HCT116 (cell line): ENCODE data around the gene ALPP. TPM values are rescaled to one million over a fixed set of nuclear protein-coding genes. Genes with fewer than 3 reads are reported as not detected.

Experiments used
- ATAC-seq: fragments of 200-7000 bp; cut with Tn5 transposase; 2 replicates; pipeline ENCODE4 v1.9.1; 2020; ENCODE audit warnings: mild to moderate bottlenecking, moderate library complexity
- BruUV-seq: library from RNA; stranded (reverse); fragments of 400-500 nt; replicated peaks from 2 replicates; lab custom pipeline; 2021; lab: Mats Ljungman, UMichigan
- CTCF ChIA-PET: fragments of 300-600 bp; sonication (Branson Sonifier 250); formaldehyde crosslinking; loops from one replicate; lab custom pipeline; 2021; ENCODE audit warnings: antibody characterized with exemption; lab: Charles Lee
- POLR2A ChIA-PET: fragments of 300-600, 350-600 bp; sonication (Branson Sonifier 250); formaldehyde crosslinking; loops from one replicate; lab custom pipeline; 2021; ENCODE audit warnings: antibody characterized with exemption; lab: Charles Lee
- RAD21 ChIA-PET, 2 experiments: fragments of 300-600 bp; sonication (Branson Sonifier 250); formaldehyde crosslinking; loops; one replicate each; lab custom pipeline; 2023; ENCODE audit warnings: low total read pairs in 2 of 2; ENCODE audit not compliant: uncharacterized antibody in 2 of 2, unreplicated experiment in 2 of 2, low non-redundant PET in 1 of 2; lab: Charles Lee
- DNase-seq: peaks from one replicate; pipeline ENCODE4 v3.0.0-alpha.2; 2010; ENCODE audit warnings: low read depth, low spot score
- H2AFZ ChIP-seq: fragments of 200-600 bp; shearing (Covaris generic), sonication (generic); 2 replicates; pipeline ENCODE4 v1.6.1; 2017; ENCODE audit warnings: low read depth, mixed run types, mixed read lengths, antibody characterized with exemption, low read length; ENCODE audit not compliant: poor library complexity, severe bottlenecking
- H3K27ac ChIP-seq: 2 replicates; pipeline ENCODE4 v1.5.1; 2012; ENCODE audit warnings: low read depth, low read length
- H3K27me3 ChIP-seq: fragments of 200-600 bp; sonication (generic); 2 replicates; pipeline ENCODE4 v1.6.1; 2016; ENCODE audit warnings: mixed run types, low read length, mixed read lengths; ENCODE audit not compliant: insufficient read depth
- H3K36me3 ChIP-seq, 2 experiments: fragments of 200-500 bp in 1 of 2; fragments of 200-600 bp in 1 of 2; sonication (Bioruptor generic) in 1 of 2; sonication (generic) in 1 of 2; 2 replicates each; pipeline versions ENCODE4 v1.5.1 to v1.6.1; 2014 to 2016; ENCODE audit warnings: low read length in 2 of 2, inconsistent platforms in 1 of 2, mixed read lengths in 1 of 2, mixed run types in 1 of 2; ENCODE audit not compliant: insufficient read depth in 2 of 2, control insufficient read depth in 1 of 2
- H3K4me1 ChIP-seq, 2 experiments: fragments of 200-600 bp in 1 of 2; sonication (generic) in 1 of 2; 2 replicates each; pipeline versions ENCODE4 v1.5.1 to v1.6.1; 2012 to 2017; ENCODE audit warnings: low read length in 2 of 2, inconsistent platforms in 1 of 2, mild to moderate bottlenecking in 1 of 2, mixed read lengths in 1 of 2, mixed run types in 1 of 2, moderate library complexity in 1 of 2; ENCODE audit not compliant: insufficient read depth in 2 of 2, control insufficient read depth in 1 of 2
- H3K4me2 ChIP-seq: fragments of 200-600 bp; sonication (generic); 2 replicates; pipeline ENCODE4 v1.6.1; 2017; ENCODE audit warnings: mixed run types, low read length, mixed read lengths
- H3K4me3 ChIP-seq, 2 experiments: fragments of 200-600 bp in 1 of 2; sonication (generic) in 1 of 2; replicated peaks in 1 of 2; 2 replicates each; pipeline ENCODE4 v1.5.1; 2011 to 2016; ENCODE audit warnings: low read length in 2 of 2, control low read depth in 1 of 2, low read depth in 1 of 2, mild to moderate bottlenecking in 1 of 2, mixed read lengths in 1 of 2, mixed run types in 1 of 2
- H3K79me2 ChIP-seq: fragments of 200-600 bp; sonication (generic); 2 replicates; pipeline ENCODE4 v1.6.1; 2017; ENCODE audit warnings: mild to moderate bottlenecking, mixed run types, low read length, moderate library complexity, mixed read lengths; ENCODE audit not compliant: insufficient read depth
- H3K9ac ChIP-seq: fragments of 200-600 bp; sonication (generic); 2 replicates; pipeline ENCODE4 v1.6.1; 2016; ENCODE audit warnings: low read length, mixed read lengths
- H3K9me2 ChIP-seq: fragments of 200-600 bp; sonication (generic), shearing (Covaris generic); 2 replicates; pipeline ENCODE4 v1.6.1; 2017; ENCODE audit warnings: mixed run types, mild to moderate bottlenecking, moderate library complexity; ENCODE audit not compliant: insufficient read depth
- H3K9me3 ChIP-seq, 2 experiments: fragments of 200-500 bp in 1 of 2; fragments of 200-600 bp in 1 of 2; sonication (Bioruptor generic) in 1 of 2; sonication (generic) in 1 of 2; 2 replicates each; pipeline ENCODE4 v1.6.1; 2014 to 2017; ENCODE audit warnings: low read length in 2 of 2, mixed read lengths in 2 of 2, inconsistent platforms in 1 of 2, low read depth in 1 of 2, mild to moderate bottlenecking in 1 of 2, mixed run types in 1 of 2, moderate library complexity in 1 of 2; ENCODE audit not compliant: control insufficient read depth in 1 of 2, insufficient read depth in 1 of 2
- H4K20me1 ChIP-seq: fragments of 200-600 bp; sonication (generic), shearing (Covaris generic); 2 replicates; pipeline ENCODE4 v1.6.1; 2017; ENCODE audit warnings: mixed run types, mild to moderate bottlenecking, moderate library complexity; ENCODE audit not compliant: insufficient read depth
- EGR1 ChIP-seq: IDR thresholded peaks from 2 replicates; pipeline ENCODE4 v1.6.1; 2012; ENCODE audit warnings: low read depth
- ELF1 ChIP-seq: IDR thresholded peaks from 2 replicates; pipeline ENCODE4 v1.6.1; 2012; ENCODE audit warnings: low read depth, borderline replicate concordance
- EZH2 ChIP-seq: fragments of 200-600 bp; sonication (generic); IDR thresholded peaks from 2 replicates; pipeline ENCODE4 v1.6.1; 2017; ENCODE audit warnings: antibody characterized with exemption, mixed run types
- POLR2A ChIP-seq: IDR thresholded peaks from 2 replicates; pipeline ENCODE4 v1.7.0; 2011; ENCODE audit warnings: borderline replicate concordance; ENCODE audit not compliant: insufficient read depth, insufficient read length; ENCODE audit errors: extremely low read depth
- POLR2AphosphoS5 ChIP-seq: IDR thresholded peaks from 2 replicates; pipeline ENCODE4 v1.6.1; 2011; ENCODE audit warnings: mild to moderate bottlenecking, low read depth, low read length, moderate library complexity
- SIN3A ChIP-seq: IDR thresholded peaks from 2 replicates; pipeline ENCODE4 v1.6.1; 2012; ENCODE audit warnings: low read depth
- SP1 ChIP-seq: IDR thresholded peaks from 2 replicates; pipeline ENCODE4 v1.6.1; 2012; ENCODE audit warnings: low read depth
- SRF ChIP-seq: IDR thresholded peaks from 2 replicates; pipeline ENCODE4 v1.6.1; 2012; ENCODE audit warnings: low read depth
- TCF7L2 ChIP-seq: IDR thresholded peaks from 2 replicates; pipeline ENCODE4 v1.7.0; 2011; ENCODE audit warnings: borderline replicate concordance, inconsistent platforms; ENCODE audit not compliant: insufficient read depth, insufficient read length; ENCODE audit errors: extremely low read depth
- YY1 ChIP-seq: IDR thresholded peaks from 2 replicates; pipeline ENCODE4 v1.6.1; 2011; ENCODE audit warnings: low read length, low read depth, moderate library complexity, mild to moderate bottlenecking; ENCODE audit not compliant: insufficient replicate concordance; ENCODE audit errors: extremely low read depth
- ZFX ChIP-seq: fragments of 450-650 bp; IDR thresholded peaks from 2 replicates; pipeline ENCODE4 v1.6.1; 2017
- ZNF274 ChIP-seq: fragments of 200-500 bp; sonication (Bioruptor generic); IDR thresholded peaks from 2 replicates; pipeline ENCODE4 v1.6.1; 2014; ENCODE audit warnings: mild to moderate bottlenecking, low read depth, low read length, inconsistent platforms
- intact Hi-C: fragments of 100-400 bp; cut with micrococcal nuclease; formaldehyde crosslinking; loops from 2 replicates; pipeline ENCODE4 v1.10.0; 2022
- total RNA-seq: library from RNA; stranded (reverse); gene quantifications from one replicate; pipeline ENCODE4 v1.2.1, GENCODE V29; 2021; ENCODE audit not compliant: unreplicated experiment
- TF ChIP-seq, protein P1 (sequence below): IDR thresholded peaks from 2 replicates; pipeline ENCODE4 v1.6.1; 2012
- TF ChIP-seq, protein P2 (sequence below): IDR thresholded peaks from 2 replicates; pipeline ENCODE4 v1.6.1; 2012
- TF ChIP-seq, protein P3 (sequence below): IDR thresholded peaks from 2 replicates; pipeline ENCODE4 v1.6.1; 2011; ENCODE audit warnings: mild to moderate bottlenecking, low read length, moderate library complexity; ENCODE audit not compliant: insufficient replicate concordance; ENCODE audit errors: extremely low read depth

ALPP gene
- total RNA-seq, 1 experiment from 2014 or later = 0.34 TPM

DNA sequence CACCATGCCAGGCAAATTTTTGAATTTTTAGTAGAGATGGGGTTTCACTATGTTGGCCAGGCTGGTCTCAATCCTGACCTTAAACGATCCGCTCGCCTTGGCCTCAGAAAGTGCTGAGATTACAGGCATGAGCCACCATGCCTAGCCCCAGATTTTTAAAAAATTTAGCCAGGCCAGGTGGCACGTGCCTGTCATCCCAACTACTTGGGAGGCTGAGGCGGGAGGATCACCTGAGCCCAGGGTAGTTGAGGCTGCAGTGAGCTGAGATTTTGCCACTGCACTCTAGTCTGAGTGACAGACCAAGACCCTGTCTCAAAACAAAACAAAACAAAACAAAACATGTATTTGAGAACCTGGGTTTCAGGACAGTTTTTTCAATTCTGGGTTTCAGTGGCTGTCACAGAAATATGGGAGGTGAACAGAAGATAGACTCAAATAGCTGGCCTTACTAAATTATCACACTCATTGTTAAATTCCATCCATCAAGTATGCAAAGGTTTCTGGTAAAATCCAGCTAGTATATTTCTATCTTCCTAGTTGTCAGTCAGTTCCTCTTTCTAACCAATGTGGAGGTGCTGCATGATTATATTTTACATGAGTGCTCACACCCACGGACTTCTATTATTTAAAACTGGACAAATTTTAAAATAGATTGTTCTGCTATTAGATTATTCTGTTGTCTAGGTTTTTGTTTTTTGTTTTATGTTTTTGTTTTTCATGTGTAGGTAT lies 33.5 kb downstream of the ALPP start:
- DNase-seq (no peak), ATAC-seq (no peak)
- Histone ChIP-seq H2AFZ (no peak overlapping the region), H4K20me1 (no peaks in the 10 kb centered on the region), H3K27me3 (no peaks in the 10 kb centered on the region), H3K4me3 (no peak overlapping the region), H3K79me2 (no peaks in the 10 kb centered on the region), H3K4me1 (peaks cover 3 to 12% of the 10 kb centered on the region in 2 experiments; a peak in 3 of 4 replicates), H3K27ac (no peak overlapping the region), H3K36me3 (no peaks in the 10 kb centered on the region), H3K4me2 (no peak overlapping the region), H3K9me2 (no peaks in the 10 kb centered on the region), H3K9me3 (no peaks in the 10 kb centered on the region), H3K9ac (no peak overlapping the region)
- intact Hi-C loops = no loop called here
- BruUV-seq = no TSS peak
- ChIA-PET CTCF (interaction anchor here (1.1 kb wide), 1 partner anchor 512 kb away, joined by 5 read pairs; no protein-coding TSS in a partner anchor), POLR2A (no interaction called here), RAD21 (no interaction called here)
- TF ChIP-seq ZFX (no peak), TCF7L2 (no peak), YY1 (no peak), SRF (no peak), ZNF274 (no peak), ELF1 (no peak)

DNA sequence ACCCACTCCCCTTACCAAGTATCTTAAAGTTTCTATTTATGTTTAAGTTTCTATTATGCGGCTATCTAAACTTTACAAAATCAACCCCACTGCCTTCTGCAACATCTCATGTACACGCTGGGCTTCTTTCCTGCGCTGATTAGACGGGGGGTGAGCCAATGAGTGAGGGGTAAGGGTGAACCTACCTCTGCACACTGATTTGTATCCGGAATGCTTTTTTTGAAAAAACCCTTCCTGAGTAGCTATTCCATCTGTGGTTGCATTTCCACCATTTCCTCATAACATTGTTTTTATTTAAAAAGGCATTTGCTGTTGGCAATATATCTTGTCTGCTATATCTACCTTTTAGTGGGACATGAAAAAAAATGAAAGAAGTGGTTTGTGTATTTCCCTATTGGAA lies 34.4 kb downstream of the ALPP start:
- DNase-seq (no peak), ATAC-seq (no peak)
- Histone ChIP-seq H3K9me3 (no peaks in the 10 kb centered on the region), H3K27ac (no peak overlapping the region), H3K4me1 (peaks cover 3 to 12% of the 10 kb centered on the region in 2 experiments; a peak in 3 of 4 replicates), H3K9me2 (no peaks in the 10 kb centered on the region), H2AFZ (no peak overlapping the region), H3K27me3 (no peaks in the 10 kb centered on the region), H4K20me1 (no peaks in the 10 kb centered on the region), H3K79me2 (no peaks in the 10 kb centered on the region), H3K4me2 (no peak overlapping the region), H3K36me3 (no peaks in the 10 kb centered on the region), H3K9ac (no peak overlapping the region), H3K4me3 (no peak overlapping the region)
- ChIA-PET POLR2A (no interaction called here), RAD21 (no interaction called here), CTCF (interaction anchor here (1.1 kb wide), 1 partner anchor 513 kb away, joined by 5 read pairs; no protein-coding TSS in a partner anchor)
- no TSS peak for BruUV-seq
- intact Hi-C loops = no loop called here
- no peak for TF ChIP-seq SRF
- TF ChIP-seq ELF1 = no peak
- no peak for TF ChIP-seq SP1
- TF ChIP-seq SIN3A = no peak
- TF ChIP-seq EZH2 = no peak
- TF ChIP-seq, protein P1, sequence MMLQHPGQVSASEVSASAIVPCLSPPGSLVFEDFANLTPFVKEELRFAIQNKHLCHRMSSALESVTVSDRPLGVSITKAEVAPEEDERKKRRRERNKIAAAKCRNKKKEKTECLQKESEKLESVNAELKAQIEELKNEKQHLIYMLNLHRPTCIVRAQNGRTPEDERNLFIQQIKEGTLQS = no peak
- TF ChIP-seq, protein P2, sequence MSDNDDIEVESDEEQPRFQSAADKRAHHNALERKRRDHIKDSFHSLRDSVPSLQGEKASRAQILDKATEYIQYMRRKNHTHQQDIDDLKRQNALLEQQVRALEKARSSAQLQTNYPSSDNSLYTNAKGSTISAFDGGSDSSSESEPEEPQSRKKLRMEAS = no peak
- TF ChIP-seq, protein P3, sequence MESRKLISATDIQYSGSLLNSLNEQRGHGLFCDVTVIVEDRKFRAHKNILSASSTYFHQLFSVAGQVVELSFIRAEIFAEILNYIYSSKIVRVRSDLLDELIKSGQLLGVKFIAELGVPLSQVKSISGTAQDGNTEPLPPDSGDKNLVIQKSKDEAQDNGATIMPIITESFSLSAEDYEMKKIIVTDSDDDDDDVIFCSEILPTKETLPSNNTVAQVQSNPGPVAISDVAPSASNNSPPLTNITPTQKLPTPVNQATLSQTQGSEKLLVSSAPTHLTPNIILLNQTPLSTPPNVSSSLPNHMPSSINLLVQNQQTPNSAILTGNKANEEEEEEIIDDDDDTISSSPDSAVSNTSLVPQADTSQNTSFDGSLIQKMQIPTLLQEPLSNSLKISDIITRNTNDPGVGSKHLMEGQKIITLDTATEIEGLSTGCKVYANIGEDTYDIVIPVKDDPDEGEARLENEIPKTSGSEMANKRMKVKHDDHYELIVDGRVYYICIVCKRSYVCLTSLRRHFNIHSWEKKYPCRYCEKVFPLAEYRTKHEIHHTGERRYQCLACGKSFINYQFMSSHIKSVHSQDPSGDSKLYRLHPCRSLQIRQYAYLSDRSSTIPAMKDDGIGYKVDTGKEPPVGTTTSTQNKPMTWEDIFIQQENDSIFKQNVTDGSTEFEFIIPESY = no peak
- no peak for TF ChIP-seq POLR2A
- TF ChIP-seq YY1 = no peak
- no peak for TF ChIP-seq EGR1
- TF ChIP-seq POLR2AphosphoS5 = no peak
- TF ChIP-seq ZNF274 = no peak
